IMR-90 (cell line): Measurements from ENCODE around the gene RYR1.

Experiments used
- CEBPB ChIP-seq: IDR thresholded peaks from 2 replicates; pipeline ENCODE4 v1.6.1; 2012; ENCODE audit warnings: low read depth, low read length, improper control_type of control experiment
- CHD1 ChIP-seq: IDR thresholded peaks from 2 replicates; pipeline ENCODE4 v1.6.1; 2012; ENCODE audit warnings: low read depth, low read length, improper control_type of control experiment
- CTCF ChIP-seq: conservative IDR thresholded peaks from 2 replicates; pipeline ENCODE4 v1.5.1; 2012; ENCODE audit warnings: mild to moderate bottlenecking, low read depth, low read length, improper control_type of control experiment
- MAFK ChIP-seq: IDR thresholded peaks from 2 replicates; pipeline ENCODE4 v1.6.1; 2012; ENCODE audit warnings: low read depth, low read length, improper control_type of control experiment
- MXI1 ChIP-seq: IDR thresholded peaks from 2 replicates; pipeline ENCODE4 v1.6.1; 2012; ENCODE audit warnings: low read depth, mild to moderate bottlenecking, low read length, moderate library complexity, borderline replicate concordance
- NFE2L2 ChIP-seq: fragments of 150-350 bp; IDR thresholded peaks from 2 replicates; pipeline ENCODE4 v1.6.1; 2016; ENCODE audit warnings: low read depth, mild to moderate bottlenecking, low read length
- POLR2A ChIP-seq: IDR thresholded peaks from 2 replicates; pipeline ENCODE4 v1.6.1; 2012; ENCODE audit warnings: mild to moderate bottlenecking, low read depth, low read length
- RAD21 ChIP-seq: IDR thresholded peaks from 2 replicates; pipeline ENCODE4 v1.6.1; 2012; ENCODE audit warnings: low read length, improper control_type of control experiment
- RCOR1 ChIP-seq: IDR thresholded peaks from 2 replicates; pipeline ENCODE4 v1.6.1; 2012; ENCODE audit warnings: mild to moderate bottlenecking, low read length, improper control_type of control experiment; ENCODE audit not compliant: insufficient replicate concordance
- RFX5 ChIP-seq: IDR thresholded peaks from 2 replicates; pipeline ENCODE4 v1.8.0; 2012; ENCODE audit warnings: low read depth, mild to moderate bottlenecking, low read length, moderate library complexity
- SMC3 ChIP-seq: fragments of 150-350 bp; IDR thresholded peaks from 2 replicates; pipeline ENCODE4 v1.6.1; 2016; ENCODE audit warnings: low read depth, mild to moderate bottlenecking, antibody characterized with exemption, low read length, moderate library complexity
- USF2 ChIP-seq: fragments of 150-350 bp; IDR thresholded peaks from 2 replicates; pipeline ENCODE4 v1.6.1; 2017; ENCODE audit warnings: mild to moderate bottlenecking, antibody characterized with exemption, low read length, low read depth

- TF ChIP-seq POLR2A, result no peak
- TF ChIP-seq CTCF, result no peak
- TF ChIP-seq CEBPB, result no peak
- TF ChIP-seq MXI1, result no peak
- TF ChIP-seq RCOR1, result no peak
- TF ChIP-seq RAD21, result no peak
- no peak for TF ChIP-seq SMC3
- TF ChIP-seq RFX5, result no peak
- TF ChIP-seq USF2, result no peak
- no peak for TF ChIP-seq MAFK
- no peak for TF ChIP-seq NFE2L2
- TF ChIP-seq CHD1, result no peak
Observed at GRCh38 chr19:38554676-38555141, 121.2 kb downstream of the RYR1 start.
